Ishikawa (cell line): ENCODE measurements around the gene ZFP14.

ENCODE experiments used
- CEBPB ChIP-seq: IDR thresholded peaks from 2 replicates; pipeline ENCODE4 v1.6.1; 2012
- EP300 ChIP-seq: IDR thresholded peaks from 2 replicates; pipeline ENCODE4 v1.6.1; 2012; ENCODE audit warnings: borderline replicate concordance
- FOXM1 ChIP-seq: IDR thresholded peaks from 2 replicates; pipeline ENCODE4 v1.6.1; 2012; ENCODE audit warnings: low read depth, borderline replicate concordance
- MAX ChIP-seq: IDR thresholded peaks from 2 replicates; pipeline ENCODE4 v1.6.1; 2012
- RAD21 ChIP-seq: IDR thresholded peaks from 2 replicates; pipeline ENCODE4 v1.6.1; 2012; ENCODE audit warnings: low read depth
- TAF1 ChIP-seq: IDR thresholded peaks from 2 replicates; pipeline ENCODE4 v1.6.1; 2012; ENCODE audit warnings: low read depth, mild to moderate bottlenecking
- YY1 ChIP-seq: IDR thresholded peaks from 2 replicates; pipeline ENCODE4 v1.6.1; 2012; ENCODE audit warnings: low read depth
- TF ChIP-seq, protein P1 (sequence below): IDR thresholded peaks from 2 replicates; pipeline ENCODE4 v1.6.1; 2012

DNA sequence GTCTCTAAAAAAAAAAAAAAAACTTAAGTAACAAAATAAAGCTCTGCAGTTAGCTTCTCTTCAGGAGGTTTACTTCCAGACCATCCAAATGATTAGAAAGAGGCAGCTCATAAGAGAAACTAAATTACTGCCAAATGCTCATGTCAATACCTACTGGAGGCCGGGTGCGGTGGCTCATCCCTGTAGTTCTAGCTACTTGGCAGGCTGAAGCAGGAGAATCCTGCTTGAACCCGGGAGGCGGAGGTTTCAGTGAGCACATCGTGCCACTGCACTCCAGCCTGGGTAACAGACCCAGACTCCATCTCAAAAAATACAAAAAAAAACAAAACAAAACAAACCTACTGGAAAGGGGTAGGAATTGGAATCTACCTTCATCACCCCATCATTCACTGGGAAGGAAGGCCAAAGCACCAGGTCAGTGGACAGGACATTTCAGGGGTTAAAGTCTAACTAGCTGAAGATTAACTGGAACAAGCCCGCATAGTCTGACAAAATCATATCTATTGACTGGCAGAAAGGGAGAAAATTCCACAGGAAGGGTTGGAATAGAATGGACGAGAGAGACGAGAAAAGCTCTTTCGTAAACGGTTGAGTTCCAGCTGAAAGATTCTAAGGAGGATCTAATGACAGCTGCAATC lies 1.3 kb downstream of the ZFP14 start:
- TF ChIP-seq, protein P1, sequence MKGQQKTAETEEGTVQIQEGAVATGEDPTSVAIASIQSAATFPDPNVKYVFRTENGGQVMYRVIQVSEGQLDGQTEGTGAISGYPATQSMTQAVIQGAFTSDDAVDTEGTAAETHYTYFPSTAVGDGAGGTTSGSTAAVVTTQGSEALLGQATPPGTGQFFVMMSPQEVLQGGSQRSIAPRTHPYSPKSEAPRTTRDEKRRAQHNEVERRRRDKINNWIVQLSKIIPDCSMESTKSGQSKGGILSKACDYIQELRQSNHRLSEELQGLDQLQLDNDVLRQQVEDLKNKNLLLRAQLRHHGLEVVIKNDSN, result no peak
- no peak for TF ChIP-seq EP300
- TF ChIP-seq MAX, result no peak
- no peak for TF ChIP-seq YY1
- no peak for TF ChIP-seq CEBPB
- no peak for TF ChIP-seq RAD21
- TF ChIP-seq TAF1, result no peak
- no peak for TF ChIP-seq FOXM1
